ENCODE measurements around the gene ARAP3. TPM values are rescaled to one million over a fixed set of nuclear protein-coding genes. Genes with fewer than 3 reads are reported as not detected.

ARAP3 gene
- total and polyA plus RNA-seq, 5 donors from 2014 or later = 0.25 to 6.1 (median 0.79) TPM; not detected in 1

- Histone ChIP-seq H3K4me3 (ENCODE audit: low read depth, low read length) (no peak overlapping the region), H3K27ac (ENCODE audit: insufficient read depth, low read length, poor library complexity, severe bottlenecking) (no peak overlapping the region), H3K27me3 (ENCODE audit: control insufficient read depth, insufficient read depth, low read length) (no peaks in the 10 kb centered on the region), H3K36me3 (ENCODE audit: control insufficient read depth, insufficient read depth, low read length) (peaks cover 33% of the 10 kb centered on the region), H3K4me1 (ENCODE audit: control insufficient read depth, insufficient read depth, low read length, poor library complexity, severe bottlenecking) (peaks cover 40% of the 10 kb centered on the region), H3K9me3 (ENCODE audit: control insufficient read depth in 2 of 2, low read length in 2 of 2) (no peaks in the 10 kb centered on the region)
- Mint-ChIP-seq H3K27me3 (no peaks in the 10 kb centered on the region), H3K4me3 (peak overlapping the region in 1 of 4 donors; percentile 67), H3K36me3 (peaks cover 31% of the 10 kb centered on the region), H3K9me3 (peaks cover 0 to 2% (median 0%) of the 10 kb centered on the region in 7 donors), H3K27ac (peak overlapping the region in 1 of 3 donors; percentile 5), H3K4me1 (peaks cover 21 to 53% (median 34%) of the 10 kb centered on the region in 4 donors)
- ATAC-seq (ENCODE audit: low read depth in 2 of 2) = no peak
- no peak for DNase-seq
These were observed 49.4 kb downstream of the ARAP3 start for GRCh38 chr5:141632650-141633049.

DNA sequence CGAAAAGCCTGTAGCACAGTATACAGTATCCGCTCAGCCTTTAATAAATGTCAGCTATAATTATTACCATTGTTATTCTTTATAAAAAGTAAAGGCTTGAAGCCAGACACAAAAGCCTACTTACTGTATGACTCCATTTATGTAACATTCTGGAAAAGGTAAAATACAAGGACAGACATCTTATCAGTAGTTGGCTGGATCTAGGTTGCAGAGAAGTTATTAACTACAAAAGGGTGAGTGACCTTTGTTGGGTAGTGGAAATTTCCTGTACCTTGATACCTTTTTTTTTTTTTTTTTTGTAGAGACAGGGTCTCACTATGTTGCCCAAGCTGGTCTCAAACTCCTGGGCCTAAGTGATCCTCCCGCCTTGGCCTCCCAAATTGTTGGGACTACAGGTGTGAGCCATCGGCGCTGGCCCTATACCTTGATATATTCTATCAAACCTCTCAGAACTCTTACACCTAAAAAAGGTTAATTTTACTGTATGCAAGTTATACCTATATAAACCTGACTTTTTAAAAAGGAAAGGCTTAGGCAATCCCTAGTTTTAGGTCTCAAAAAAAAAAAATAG, 51.4 kb downstream of the ARAP3 start:
- ATAC-seq (ENCODE audit: low read depth in 2 of 2) = no peak

DNA sequence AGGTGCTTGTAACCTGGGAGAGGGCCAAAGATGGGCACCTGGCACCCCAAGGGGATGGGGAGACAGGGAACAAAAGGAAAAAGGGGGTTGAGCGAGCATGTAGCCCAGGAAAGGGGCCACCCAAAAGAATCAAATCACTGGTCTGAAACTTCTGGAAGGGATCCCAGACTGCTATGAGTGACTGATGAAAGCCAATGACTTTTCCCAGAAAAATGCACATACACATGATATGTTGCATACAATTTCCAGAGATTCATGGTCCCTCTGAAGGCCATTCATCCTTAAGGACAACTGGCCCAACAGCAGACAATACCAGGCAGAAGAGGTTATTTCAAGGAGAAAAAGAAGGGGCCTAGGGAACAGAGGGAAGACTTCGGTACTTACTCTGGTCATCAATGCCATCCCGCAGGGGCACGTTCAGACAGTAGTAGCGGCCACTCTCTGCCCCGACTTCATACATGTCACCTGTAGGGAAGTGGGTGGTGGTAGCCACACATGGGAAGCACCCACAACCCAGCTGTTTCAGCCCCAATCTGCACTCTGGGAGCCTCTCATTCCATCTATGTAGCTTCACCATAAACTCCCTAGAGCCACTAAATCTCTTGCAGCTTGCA, 53.7 kb downstream of the ARAP3 start:
- Mint-ChIP-seq H3K27me3 (no peaks in the 10 kb centered on the region), H3K4me3 (no peak overlapping the region), H3K36me3 (peaks cover 60% of the 10 kb centered on the region), H3K4me1 (peaks cover 16 to 25% (median 18%) of the 10 kb centered on the region in 4 donors), H3K27ac (peak overlapping the region in 2 of 3 donors; percentile 30 to 65), H3K9me3 (no peaks in the 10 kb centered on the region)
- Histone ChIP-seq H3K27ac (ENCODE audit: insufficient read depth, low read length, poor library complexity, severe bottlenecking) (no peak overlapping the region), H3K9me3 (ENCODE audit: control insufficient read depth in 2 of 2, low read length in 2 of 2) (no peaks in the 10 kb centered on the region), H3K4me1 (ENCODE audit: control insufficient read depth, insufficient read depth, low read length, poor library complexity, severe bottlenecking) (peaks cover 13% of the 10 kb centered on the region), H3K4me3 (ENCODE audit: low read depth, low read length) (no peak overlapping the region), H3K27me3 (ENCODE audit: control insufficient read depth, insufficient read depth, low read length) (no peaks in the 10 kb centered on the region), H3K36me3 (ENCODE audit: control insufficient read depth, insufficient read depth, low read length) (peaks cover 65% of the 10 kb centered on the region)
- no peak for DNase-seq
- no peak for ATAC-seq (ENCODE audit: low read depth in 2 of 2)

More for the DNA sequence above, 51.4 kb downstream of the ARAP3 start:
- Histone ChIP-seq H3K9me3 (ENCODE audit: control insufficient read depth in 2 of 2, low read length in 2 of 2) (no peaks in the 10 kb centered on the region), H3K36me3 (ENCODE audit: control insufficient read depth, insufficient read depth, low read length) (peaks cover 50% of the 10 kb centered on the region), H3K4me1 (ENCODE audit: control insufficient read depth, insufficient read depth, low read length, poor library complexity, severe bottlenecking) (peaks cover 28% of the 10 kb centered on the region), H3K27me3 (ENCODE audit: control insufficient read depth, insufficient read depth, low read length) (no peaks in the 10 kb centered on the region), H3K4me3 (ENCODE audit: low read depth, low read length) (no peak overlapping the region), H3K27ac (ENCODE audit: insufficient read depth, low read length, poor library complexity, severe bottlenecking) (no peak overlapping the region)
- Mint-ChIP-seq H3K27ac (no peak overlapping the region), H3K4me3 (peak overlapping the region in 1 of 4 donors; percentile 15), H3K4me1 (peaks cover 24 to 45% (median 32%) of the 10 kb centered on the region in 4 donors), H3K9me3 (peaks cover 0 to 2% (median 0%) of the 10 kb centered on the region in 7 donors), H3K36me3 (peaks cover 48% of the 10 kb centered on the region), H3K27me3 (no peaks in the 10 kb centered on the region)
- no peak for DNase-seq

- H3K27ac Mint-ChIP-seq = peak overlapping the region; percentile 40 to 93 (median 55)
- no peak overlapping the region for H3K4me3 ChIP-seq (ENCODE audit: low read depth, low read length)
- peaks cover 63% of the 10 kb centered on the region for H3K36me3 ChIP-seq (ENCODE audit: control insufficient read depth, insufficient read depth, low read length)
- peaks cover 9% of the 10 kb centered on the region for H3K4me1 ChIP-seq (ENCODE audit: control insufficient read depth, insufficient read depth, low read length, poor library complexity, severe bottlenecking)
- H3K27ac ChIP-seq (ENCODE audit: insufficient read depth, low read length, poor library complexity, severe bottlenecking) = no peak overlapping the region
- no peaks in the 10 kb centered on the region for H3K9me3 ChIP-seq (ENCODE audit: control insufficient read depth in 2 of 2, low read length in 2 of 2)
- no peaks in the 10 kb centered on the region for H3K9me3 Mint-ChIP-seq
- H3K27me3 ChIP-seq (ENCODE audit: control insufficient read depth, insufficient read depth, low read length) = no peaks in the 10 kb centered on the region
- no peaks in the 10 kb centered on the region for H3K27me3 Mint-ChIP-seq
- ATAC-seq (ENCODE audit: low read depth in 2 of 2) (no peak), DNase-seq (no peak)
- H3K4me3 Mint-ChIP-seq = peak overlapping the region in 1 of 4 donors; percentile 2
- H3K4me1 Mint-ChIP-seq = peaks cover 10 to 17% (median 14%) of the 10 kb centered on the region in 4 donors
- peaks cover 55% of the 10 kb centered on the region for H3K36me3 Mint-ChIP-seq
These were observed 58.4 kb downstream of the ARAP3 start for GRCh38 chr5:141623611-141624010.

DNA sequence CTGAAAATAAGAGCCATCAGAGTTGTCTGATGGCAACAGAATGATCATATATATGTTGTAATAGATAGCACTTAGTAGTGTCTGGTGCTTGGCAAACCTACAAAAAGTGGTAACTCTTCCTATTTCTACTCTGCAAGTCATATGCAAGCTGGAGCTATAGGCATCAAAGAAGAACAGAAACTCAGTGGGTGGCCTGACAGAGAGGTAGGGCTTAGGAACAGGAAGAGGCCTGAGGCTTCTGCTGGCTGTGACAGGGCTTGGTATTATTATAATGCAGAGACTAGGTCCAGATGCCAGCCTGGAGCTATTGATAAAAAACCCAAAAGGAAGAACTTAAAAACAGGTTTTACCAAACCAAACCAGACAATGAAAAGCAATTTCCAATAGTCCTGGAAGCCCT, 58.8 kb downstream of the ARAP3 start:
- peaks cover 9% of the 10 kb centered on the region for H3K4me1 ChIP-seq (ENCODE audit: control insufficient read depth, insufficient read depth, low read length, poor library complexity, severe bottlenecking)
- DNase-seq (peak in 1 of 3 donors; percentile 60), ATAC-seq (ENCODE audit: low read depth in 2 of 2) (no peak)
- no peaks in the 10 kb centered on the region for H3K9me3 Mint-ChIP-seq
- H3K27me3 Mint-ChIP-seq = no peaks in the 10 kb centered on the region
- no peak overlapping the region for H3K27ac ChIP-seq (ENCODE audit: insufficient read depth, low read length, poor library complexity, severe bottlenecking)
- H3K4me1 Mint-ChIP-seq = peaks cover 10 to 18% (median 14%) of the 10 kb centered on the region in 4 donors
- H3K4me3 Mint-ChIP-seq = peak overlapping the region in 2 of 4 donors; percentile 2 to 26
- no peak overlapping the region for H3K4me3 ChIP-seq (ENCODE audit: low read depth, low read length)
- no peaks in the 10 kb centered on the region for H3K9me3 ChIP-seq (ENCODE audit: control insufficient read depth in 2 of 2, low read length in 2 of 2)
- peaks cover 59% of the 10 kb centered on the region for H3K36me3 ChIP-seq (ENCODE audit: control insufficient read depth, insufficient read depth, low read length)
- peak overlapping the region; percentile 40 to 93 (median 55) for H3K27ac Mint-ChIP-seq
- no peaks in the 10 kb centered on the region for H3K27me3 ChIP-seq (ENCODE audit: control insufficient read depth, insufficient read depth, low read length)
- peaks cover 52% of the 10 kb centered on the region for H3K36me3 Mint-ChIP-seq

DNA sequence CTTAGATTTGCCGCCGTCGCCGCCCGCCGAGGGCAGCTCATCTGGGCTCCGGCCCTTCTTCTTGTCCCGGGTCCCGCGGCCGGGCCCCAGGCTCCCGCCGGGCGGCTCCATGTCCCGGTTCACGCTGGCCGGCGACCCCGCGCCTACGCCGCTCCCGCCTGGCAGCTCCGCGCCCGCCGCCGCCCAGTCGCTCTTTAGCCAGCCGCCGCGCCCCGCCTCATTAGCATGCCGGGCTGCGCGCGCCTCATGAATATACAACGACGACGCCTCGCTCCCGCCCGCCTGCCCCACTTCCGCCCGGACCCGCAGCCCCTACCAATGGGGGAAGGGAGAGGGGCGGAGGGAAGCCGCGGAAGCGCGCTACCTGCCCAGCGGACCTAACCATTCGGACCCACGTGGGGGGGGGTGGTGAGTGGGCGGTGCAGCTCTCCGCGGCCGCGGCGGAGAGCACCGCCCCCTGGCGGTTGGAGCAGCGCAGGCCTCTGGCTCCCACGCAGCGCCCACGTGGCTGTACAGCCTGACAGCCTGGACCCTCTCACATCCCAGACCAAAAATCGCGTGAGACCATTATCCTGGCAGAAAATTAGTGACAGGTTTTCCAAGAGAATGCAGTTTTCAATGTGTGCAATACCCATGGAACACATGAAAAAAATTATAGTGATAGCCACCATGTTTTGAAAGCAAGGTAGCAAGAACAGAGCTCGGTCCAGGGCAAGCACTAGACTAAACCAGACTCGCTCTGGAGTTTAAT, 63.1 kb downstream of the ARAP3 start, which contains the start of gene DIAPH1:
Gene DIAPH1 (minus strand): TSS at position 197 of the 751 bp plus-strand sequence. CDS start 86 bp downstream, at position 111.
- Histone ChIP-seq H3K4me1 (ENCODE audit: control insufficient read depth, insufficient read depth, low read length, poor library complexity, severe bottlenecking) (peaks cover 48% of the 10 kb centered on the region), H3K9me3 (ENCODE audit: control insufficient read depth in 2 of 2, low read length in 2 of 2) (no peaks in the 10 kb centered on the region), H3K27ac (ENCODE audit: insufficient read depth, low read length, poor library complexity, severe bottlenecking) (peak within 1 kb of the TSS; percentile 94), H3K4me3 (ENCODE audit: low read depth, low read length) (peak within 1 kb of the TSS; percentile 97), H3K36me3 (ENCODE audit: control insufficient read depth, insufficient read depth, low read length) (peaks cover 22% of the 10 kb centered on the region), H3K27me3 (ENCODE audit: control insufficient read depth, insufficient read depth, low read length) (no peaks in the 10 kb centered on the region)
- Mint-ChIP-seq H3K4me1 (peaks cover 29 to 49% (median 33%) of the 10 kb centered on the region in 4 donors), H3K27ac (peak within 1 kb of the TSS; percentile 85 to 99 (median 97)), H3K9me3 (no peaks in the 10 kb centered on the region), H3K27me3 (no peaks in the 10 kb centered on the region), H3K4me3 (peak within 1 kb of the TSS; percentile 95 to 100 (median 97)), H3K36me3 (peaks cover 25% of the 10 kb centered on the region)
- ATAC-seq (ENCODE audit: low read depth in 2 of 2) (peak; percentile 97), DNase-seq (peak; percentile 96 to 99 (median 97))

DNA sequence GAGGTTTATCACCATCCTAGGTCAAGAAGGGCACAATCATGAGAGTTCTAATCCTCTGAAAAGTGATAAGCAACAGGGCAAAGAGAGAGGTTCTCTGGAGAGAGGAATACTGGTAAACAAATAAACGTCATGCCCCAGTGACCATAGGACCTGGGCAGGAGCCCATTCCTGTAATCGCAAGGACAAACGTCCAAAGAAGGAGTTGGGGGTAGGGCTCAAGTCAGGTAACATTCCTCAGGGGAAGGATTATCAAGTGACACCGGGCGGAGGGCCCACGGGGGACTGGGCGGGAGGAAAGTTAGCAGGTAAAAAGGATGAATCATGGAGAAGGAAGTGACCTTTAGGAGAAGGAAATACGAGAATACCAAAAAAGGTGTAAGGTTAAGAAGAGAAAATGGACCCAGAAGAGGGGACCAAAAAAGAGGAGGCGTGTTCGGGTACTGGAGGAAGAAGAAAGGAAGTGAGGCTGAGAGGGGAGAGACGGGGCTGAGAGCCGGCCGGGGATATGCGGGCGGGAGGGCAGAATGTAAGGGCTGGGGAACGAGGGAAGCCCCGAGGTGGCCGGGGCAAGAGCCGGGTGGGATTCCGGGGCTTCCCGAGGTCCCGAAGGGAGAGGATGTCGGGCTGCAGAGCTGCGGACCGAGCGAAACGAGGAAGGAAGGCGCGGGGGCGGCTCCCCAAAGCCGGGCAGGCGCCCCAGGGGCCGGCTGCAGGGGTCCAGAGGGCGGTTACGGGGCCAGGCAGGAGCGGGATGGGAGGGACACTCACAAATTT, 63.8 kb downstream of the ARAP3 start:
- DNase-seq (peak; percentile 36 to 69 (median 62)), ATAC-seq (ENCODE audit: low read depth in 2 of 2) (peak; percentile 19 to 21)
- H3K9me3 ChIP-seq (ENCODE audit: control insufficient read depth in 2 of 2, low read length in 2 of 2) = no peaks in the 10 kb centered on the region
- Mint-ChIP-seq H3K36me3 (peaks cover 19% of the 10 kb centered on the region), H3K27me3 (no peaks in the 10 kb centered on the region), H3K9me3 (no peaks in the 10 kb centered on the region), H3K27ac (peak overlapping the region; percentile 85 to 99 (median 97)), H3K4me1 (peaks cover 26 to 54% (median 34%) of the 10 kb centered on the region in 4 donors), H3K4me3 (peak overlapping the region; percentile 95 to 100 (median 97))
- H3K4me3 ChIP-seq (ENCODE audit: low read depth, low read length) = peak overlapping the region; percentile 97
- H3K4me1 ChIP-seq (ENCODE audit: control insufficient read depth, insufficient read depth, low read length, poor library complexity, severe bottlenecking) = peaks cover 49% of the 10 kb centered on the region
- H3K27ac ChIP-seq (ENCODE audit: insufficient read depth, low read length, poor library complexity, severe bottlenecking) = peak overlapping the region; percentile 94
- H3K27me3 ChIP-seq (ENCODE audit: control insufficient read depth, insufficient read depth, low read length) = no peaks in the 10 kb centered on the region
- H3K36me3 ChIP-seq (ENCODE audit: control insufficient read depth, insufficient read depth, low read length) = peaks cover 21% of the 10 kb centered on the region

Data from CD4-positive, CD25-positive, alpha-beta regulatory T cell (primary cell).